Measurements from ENCODE around the gene ENPP3. TPM values are rescaled to one million over a fixed set of nuclear protein-coding genes. Genes with fewer than 3 reads are reported as not detected.

Gene ENPP3
- total and polyA plus RNA-seq, 2 of the 13 experiments (the other 11 are each of a cell fraction or from before 2014, with no cell fraction given): 40.0 to 75.4 TPM

DNA sequence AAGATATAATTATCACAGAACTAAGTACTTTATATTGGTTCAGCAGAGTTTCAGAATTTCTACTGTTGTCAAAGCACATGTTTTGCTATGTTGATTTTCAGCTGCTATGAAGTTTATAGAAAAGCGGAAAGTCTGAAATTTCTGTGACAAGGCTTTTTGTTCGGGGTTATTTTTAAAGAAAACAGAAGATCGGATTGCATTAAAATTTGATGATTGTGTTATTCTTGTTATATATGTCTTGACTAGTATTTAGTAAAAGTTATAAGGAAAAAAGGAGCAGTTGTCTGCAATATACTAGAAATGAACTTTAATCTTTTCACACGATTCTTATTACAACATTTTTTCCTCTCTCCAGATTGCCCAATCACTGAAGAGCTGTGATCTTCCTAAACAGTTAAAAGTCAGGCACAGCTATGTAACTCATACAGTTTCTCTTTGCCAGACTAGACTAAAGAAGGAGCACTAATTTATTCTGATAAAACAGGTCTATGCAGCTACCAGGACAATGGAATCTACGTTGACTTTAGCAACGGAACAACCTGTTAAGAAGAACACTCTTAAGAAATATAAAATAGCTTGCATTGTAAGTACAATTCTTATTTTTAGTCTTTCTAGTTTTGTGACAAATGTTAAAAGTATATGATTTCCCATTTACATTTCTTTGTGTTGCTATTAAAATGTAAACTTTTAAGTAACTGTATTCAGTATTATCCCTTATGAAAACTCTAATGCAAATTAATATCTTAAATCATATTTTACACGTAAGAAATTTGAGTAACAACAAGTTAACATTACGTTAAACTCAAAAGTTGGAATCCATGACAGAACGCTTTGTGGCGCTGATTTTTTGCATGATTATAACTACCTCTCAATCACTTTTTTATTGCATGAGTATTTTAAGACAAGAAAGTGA is at the start of gene ENPP3 (continued):
- TF ChIP-seq, protein P1, sequence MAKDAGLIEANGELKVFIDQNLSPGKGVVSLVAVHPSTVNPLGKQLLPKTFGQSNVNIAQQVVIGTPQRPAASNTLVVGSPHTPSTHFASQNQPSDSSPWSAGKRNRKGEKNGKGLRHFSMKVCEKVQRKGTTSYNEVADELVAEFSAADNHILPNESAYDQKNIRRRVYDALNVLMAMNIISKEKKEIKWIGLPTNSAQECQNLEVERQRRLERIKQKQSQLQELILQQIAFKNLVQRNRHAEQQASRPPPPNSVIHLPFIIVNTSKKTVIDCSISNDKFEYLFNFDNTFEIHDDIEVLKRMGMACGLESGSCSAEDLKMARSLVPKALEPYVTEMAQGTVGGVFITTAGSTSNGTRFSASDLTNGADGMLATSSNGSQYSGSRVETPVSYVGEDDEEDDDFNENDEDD (CRISPR knock-in tag; IDR thresholded peaks at IDR 0.05; ENCODE audit: borderline replicate concordance): 0 out of 2 replicates have a peak, but pooled peaks have one; percentile 18
- TF ChIP-seq SNAI1 (CRISPR knock-in tag; IDR thresholded peaks at IDR 0.05; ENCODE audit: borderline replicate concordance) (no peak), ZNF879 (CRISPR knock-in tag; IDR thresholded peaks at IDR 0.05) (no peak), NBN (conservative IDR thresholded peaks at IDR 0.05) (no peak), MTF2 (CRISPR knock-in tag; IDR thresholded peaks at IDR 0.05; ENCODE audit: borderline replicate concordance) (no peak), ZNF143 (CRISPR knock-in tag; IDR thresholded peaks at IDR 0.05) (no peak), ATRX (CRISPR knock-in tag; IDR thresholded peaks at IDR 0.05; ENCODE audit: borderline replicate concordance) (no peak), ZNF24 (IDR thresholded peaks at IDR 0.05) (no peak), TARDBP (CRISPR knock-in tag; IDR thresholded peaks at IDR 0.05) (peak; percentile 80), MIXL1 (CRISPR knock-in tag; IDR thresholded peaks at IDR 0.05) (peak; percentile 49; the same call in 1 of the 2 replicates), SAP130 (CRISPR knock-in tag; IDR thresholded peaks at IDR 0.05; ENCODE audit: low read depth) (peak; percentile 87), ATF1 (CRISPR knock-in tag; IDR thresholded peaks at IDR 0.05) (peak; percentile 7; the same call in 1 of the 2 replicates), RFXAP (CRISPR knock-in tag; IDR thresholded peaks at IDR 0.05; ENCODE audit: borderline replicate concordance) (no peak), SMC3 (IDR thresholded peaks at IDR 0.05; ENCODE audit: low read length) (no peak), KLF13 (CRISPR knock-in tag; IDR thresholded peaks at IDR 0.05) (no peak)
- TF ChIP-seq, protein P2, sequence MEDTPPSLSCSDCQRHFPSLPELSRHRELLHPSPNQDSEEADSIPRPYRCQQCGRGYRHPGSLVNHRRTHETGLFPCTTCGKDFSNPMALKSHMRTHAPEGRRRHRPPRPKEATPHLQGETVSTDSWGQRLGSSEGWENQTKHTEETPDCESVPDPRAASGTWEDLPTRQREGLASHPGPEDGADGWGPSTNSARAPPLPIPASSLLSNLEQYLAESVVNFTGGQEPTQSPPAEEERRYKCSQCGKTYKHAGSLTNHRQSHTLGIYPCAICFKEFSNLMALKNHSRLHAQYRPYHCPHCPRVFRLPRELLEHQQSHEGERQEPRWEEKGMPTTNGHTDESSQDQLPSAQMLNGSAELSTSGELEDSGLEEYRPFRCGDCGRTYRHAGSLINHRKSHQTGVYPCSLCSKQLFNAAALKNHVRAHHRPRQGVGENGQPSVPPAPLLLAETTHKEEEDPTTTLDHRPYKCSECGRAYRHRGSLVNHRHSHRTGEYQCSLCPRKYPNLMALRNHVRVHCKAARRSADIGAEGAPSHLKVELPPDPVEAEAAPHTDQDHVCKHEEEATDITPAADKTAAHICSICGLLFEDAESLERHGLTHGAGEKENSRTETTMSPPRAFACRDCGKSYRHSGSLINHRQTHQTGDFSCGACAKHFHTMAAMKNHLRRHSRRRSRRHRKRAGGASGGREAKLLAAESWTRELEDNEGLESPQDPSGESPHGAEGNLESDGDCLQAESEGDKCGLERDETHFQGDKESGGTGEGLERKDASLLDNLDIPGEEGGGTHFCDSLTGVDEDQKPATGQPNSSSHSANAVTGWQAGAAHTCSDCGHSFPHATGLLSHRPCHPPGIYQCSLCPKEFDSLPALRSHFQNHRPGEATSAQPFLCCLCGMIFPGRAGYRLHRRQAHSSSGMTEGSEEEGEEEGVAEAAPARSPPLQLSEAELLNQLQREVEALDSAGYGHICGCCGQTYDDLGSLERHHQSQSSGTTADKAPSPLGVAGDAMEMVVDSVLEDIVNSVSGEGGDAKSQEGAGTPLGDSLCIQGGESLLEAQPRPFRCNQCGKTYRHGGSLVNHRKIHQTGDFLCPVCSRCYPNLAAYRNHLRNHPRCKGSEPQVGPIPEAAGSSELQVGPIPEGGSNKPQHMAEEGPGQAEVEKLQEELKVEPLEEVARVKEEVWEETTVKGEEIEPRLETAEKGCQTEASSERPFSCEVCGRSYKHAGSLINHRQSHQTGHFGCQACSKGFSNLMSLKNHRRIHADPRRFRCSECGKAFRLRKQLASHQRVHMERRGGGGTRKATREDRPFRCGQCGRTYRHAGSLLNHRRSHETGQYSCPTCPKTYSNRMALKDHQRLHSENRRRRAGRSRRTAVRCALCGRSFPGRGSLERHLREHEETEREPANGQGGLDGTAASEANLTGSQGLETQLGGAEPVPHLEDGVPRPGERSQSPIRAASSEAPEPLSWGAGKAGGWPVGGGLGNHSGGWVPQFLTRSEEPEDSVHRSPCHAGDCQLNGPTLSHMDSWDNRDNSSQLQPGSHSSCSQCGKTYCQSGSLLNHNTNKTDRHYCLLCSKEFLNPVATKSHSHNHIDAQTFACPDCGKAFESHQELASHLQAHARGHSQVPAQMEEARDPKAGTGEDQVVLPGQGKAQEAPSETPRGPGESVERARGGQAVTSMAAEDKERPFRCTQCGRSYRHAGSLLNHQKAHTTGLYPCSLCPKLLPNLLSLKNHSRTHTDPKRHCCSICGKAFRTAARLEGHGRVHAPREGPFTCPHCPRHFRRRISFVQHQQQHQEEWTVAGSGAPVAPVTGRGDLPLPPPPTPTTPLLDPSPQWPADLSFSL (CRISPR knock-in tag; IDR thresholded peaks at IDR 0.05): no peak
- TF ChIP-seq, protein P3, sequence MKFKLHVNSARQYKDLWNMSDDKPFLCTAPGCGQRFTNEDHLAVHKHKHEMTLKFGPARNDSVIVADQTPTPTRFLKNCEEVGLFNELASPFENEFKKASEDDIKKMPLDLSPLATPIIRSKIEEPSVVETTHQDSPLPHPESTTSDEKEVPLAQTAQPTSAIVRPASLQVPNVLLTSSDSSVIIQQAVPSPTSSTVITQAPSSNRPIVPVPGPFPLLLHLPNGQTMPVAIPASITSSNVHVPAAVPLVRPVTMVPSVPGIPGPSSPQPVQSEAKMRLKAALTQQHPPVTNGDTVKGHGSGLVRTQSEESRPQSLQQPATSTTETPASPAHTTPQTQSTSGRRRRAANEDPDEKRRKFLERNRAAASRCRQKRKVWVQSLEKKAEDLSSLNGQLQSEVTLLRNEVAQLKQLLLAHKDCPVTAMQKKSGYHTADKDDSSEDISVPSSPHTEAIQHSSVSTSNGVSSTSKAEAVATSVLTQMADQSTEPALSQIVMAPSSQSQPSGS (CRISPR knock-in tag; IDR thresholded peaks at IDR 0.05): 0 out of 2 replicates have a peak, but pooled peaks have one; percentile 9
- TF ChIP-seq, protein P4, sequence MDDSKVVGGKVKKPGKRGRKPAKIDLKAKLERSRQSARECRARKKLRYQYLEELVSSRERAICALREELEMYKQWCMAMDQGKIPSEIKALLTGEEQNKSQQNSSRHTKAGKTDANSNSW (CRISPR knock-in tag; IDR thresholded peaks at IDR 0.05; ENCODE audit: borderline replicate concordance): no peak
- TF ChIP-seq, protein P5, sequence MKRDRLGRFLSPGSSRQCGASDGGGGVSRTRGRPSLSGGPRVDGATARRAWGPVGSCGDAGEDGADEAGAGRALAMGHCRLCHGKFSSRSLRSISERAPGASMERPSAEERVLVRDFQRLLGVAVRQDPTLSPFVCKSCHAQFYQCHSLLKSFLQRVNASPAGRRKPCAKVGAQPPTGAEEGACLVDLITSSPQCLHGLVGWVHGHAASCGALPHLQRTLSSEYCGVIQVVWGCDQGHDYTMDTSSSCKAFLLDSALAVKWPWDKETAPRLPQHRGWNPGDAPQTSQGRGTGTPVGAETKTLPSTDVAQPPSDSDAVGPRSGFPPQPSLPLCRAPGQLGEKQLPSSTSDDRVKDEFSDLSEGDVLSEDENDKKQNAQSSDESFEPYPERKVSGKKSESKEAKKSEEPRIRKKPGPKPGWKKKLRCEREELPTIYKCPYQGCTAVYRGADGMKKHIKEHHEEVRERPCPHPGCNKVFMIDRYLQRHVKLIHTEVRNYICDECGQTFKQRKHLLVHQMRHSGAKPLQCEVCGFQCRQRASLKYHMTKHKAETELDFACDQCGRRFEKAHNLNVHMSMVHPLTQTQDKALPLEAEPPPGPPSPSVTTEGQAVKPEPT (CRISPR knock-in tag; IDR thresholded peaks at IDR 0.05; ENCODE audit: low read depth): no peak
